ENCODE results near the gene CEP78.

The CEP78 gene

GRCh38 chr9:78289474-78289873 lies 53.6 kb downstream of the CEP78 start:
- Mint-ChIP-seq H3K9me3 (no peaks in the 10 kb centered on the region), H3K4me1 (peaks cover 33% of the 10 kb centered on the region), H3K27ac (no peak overlapping the region), H3K36me3 (ENCODE audit: low read depth) (no peaks in the 10 kb centered on the region), H3K27me3 (ENCODE audit: low read depth, poor library complexity) (peaks cover 4% of the 10 kb centered on the region), H3K4me3 (no peak overlapping the region)
- DNase-seq = no peak
- TF ChIP-seq CTCF (IDR thresholded peaks at IDR 0.05) = no peak

- Mint-ChIP-seq H3K27ac (no peak overlapping the region), H3K27me3 (ENCODE audit: low read depth, poor library complexity) (peaks cover 4% of the 10 kb centered on the region), H3K36me3 (ENCODE audit: low read depth) (no peaks in the 10 kb centered on the region), H3K4me1 (peaks cover 51% of the 10 kb centered on the region), H3K4me3 (no peak overlapping the region), H3K9me3 (no peaks in the 10 kb centered on the region)
- no peak for TF ChIP-seq CTCF (IDR thresholded peaks at IDR 0.05)
- DNase-seq = no peak
Measured at GRCh38 chr9:78291240-78291925, 55.5 kb downstream of the CEP78 start.

GRCh38 chr9:78292026-78292425 lies 56.2 kb downstream of the CEP78 start:
- Mint-ChIP-seq H3K27me3 (ENCODE audit: low read depth, poor library complexity) (peaks cover 4% of the 10 kb centered on the region), H3K4me1 (peaks cover 48% of the 10 kb centered on the region), H3K27ac (no peak overlapping the region), H3K4me3 (no peak overlapping the region), H3K9me3 (no peaks in the 10 kb centered on the region), H3K36me3 (ENCODE audit: low read depth) (no peaks in the 10 kb centered on the region)
- TF ChIP-seq CTCF (IDR thresholded peaks at IDR 0.05) = no peak
- DNase-seq = no peak

- Mint-ChIP-seq H3K4me3 (no peak overlapping the region), H3K36me3 (ENCODE audit: low read depth) (no peaks in the 10 kb centered on the region), H3K27ac (no peak overlapping the region), H3K27me3 (ENCODE audit: low read depth, poor library complexity) (peaks cover 4% of the 10 kb centered on the region), H3K9me3 (no peaks in the 10 kb centered on the region), H3K4me1 (peaks cover 48% of the 10 kb centered on the region)
- DNase-seq = no peak
- TF ChIP-seq CTCF (IDR thresholded peaks at IDR 0.05) = no peak
Measured at GRCh38 chr9:78292716-78293497, 57.0 kb downstream of the CEP78 start.

GRCh38 chr9:78294290-78295176 lies 58.7 kb downstream of the CEP78 start:
- Mint-ChIP-seq H3K4me3 (peak overlapping the region; percentile 31), H3K27ac (no peak overlapping the region), H3K4me1 (peaks cover 50% of the 10 kb centered on the region), H3K9me3 (no peaks in the 10 kb centered on the region), H3K36me3 (ENCODE audit: low read depth) (peaks cover 6% of the 10 kb centered on the region), H3K27me3 (ENCODE audit: low read depth, poor library complexity) (no peaks in the 10 kb centered on the region)
- no peak for DNase-seq
- TF ChIP-seq CTCF (IDR thresholded peaks at IDR 0.05) = no peak

Measured in nephron progenitor cell (in vitro differentiated cells).